ENCODE results near the gene ATP5PB.

ATP5PB gene

DNA sequence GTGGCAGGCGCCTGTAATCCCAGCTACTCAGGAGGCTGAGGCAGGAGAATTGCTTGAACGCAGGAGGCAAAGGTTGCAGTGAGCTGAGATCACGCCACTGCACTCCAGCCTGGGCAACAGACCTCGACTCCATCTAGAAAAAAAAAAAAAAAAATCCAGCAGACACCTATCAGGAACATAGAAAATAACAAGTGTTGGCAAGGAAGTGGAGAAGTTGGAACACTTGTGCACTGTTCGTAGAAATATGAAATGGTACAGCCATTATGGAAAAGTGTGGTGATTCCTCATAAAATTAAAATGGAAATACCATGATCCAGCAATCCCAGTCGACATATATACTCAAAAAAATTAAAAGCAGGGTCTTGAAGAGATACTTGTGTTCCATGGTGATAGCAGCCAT, 12.5 kb downstream of the ATP5PB start:
- TF ChIP-seq GATA3 (IDR thresholded peaks at IDR 0.05; ENCODE audit: low read depth, low read length) (no peak), GATA2 (IDR thresholded peaks at IDR 0.05; ENCODE audit: low read depth, low read length) (no peak)

DNA sequence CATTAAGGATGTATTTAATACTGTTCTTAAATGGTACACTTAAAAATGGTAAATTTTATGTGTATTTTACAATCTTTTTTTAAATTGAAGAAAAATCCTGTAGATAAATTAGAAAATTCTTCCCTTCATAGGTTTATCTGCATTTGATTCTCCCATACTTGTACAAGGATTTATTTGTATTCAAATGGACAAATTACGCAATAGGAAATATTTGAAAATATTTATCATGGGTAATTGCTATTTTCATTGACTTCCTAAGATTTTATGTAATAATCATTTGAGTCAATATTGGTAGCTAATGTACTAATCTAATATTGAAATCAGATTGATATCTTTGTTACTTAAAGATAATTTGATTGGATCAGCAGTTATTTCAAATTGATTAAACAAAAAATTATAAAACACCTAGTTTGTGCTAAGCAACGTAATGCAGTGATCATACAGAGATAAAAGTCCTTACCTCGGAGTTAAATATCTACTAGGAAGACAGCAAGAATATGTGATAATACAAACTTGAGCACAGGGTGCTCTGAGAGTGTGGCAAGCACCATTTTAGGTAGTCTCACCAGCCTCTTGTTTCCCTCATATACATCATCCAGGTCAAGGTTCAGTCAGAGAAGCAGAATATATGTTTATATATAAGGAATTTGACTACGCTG, 13.2 kb downstream of the ATP5PB start:
- TF ChIP-seq GATA3 (IDR thresholded peaks at IDR 0.05; ENCODE audit: low read depth, low read length) (no peak), GATA2 (IDR thresholded peaks at IDR 0.05; ENCODE audit: low read depth, low read length) (no peak)

DNA sequence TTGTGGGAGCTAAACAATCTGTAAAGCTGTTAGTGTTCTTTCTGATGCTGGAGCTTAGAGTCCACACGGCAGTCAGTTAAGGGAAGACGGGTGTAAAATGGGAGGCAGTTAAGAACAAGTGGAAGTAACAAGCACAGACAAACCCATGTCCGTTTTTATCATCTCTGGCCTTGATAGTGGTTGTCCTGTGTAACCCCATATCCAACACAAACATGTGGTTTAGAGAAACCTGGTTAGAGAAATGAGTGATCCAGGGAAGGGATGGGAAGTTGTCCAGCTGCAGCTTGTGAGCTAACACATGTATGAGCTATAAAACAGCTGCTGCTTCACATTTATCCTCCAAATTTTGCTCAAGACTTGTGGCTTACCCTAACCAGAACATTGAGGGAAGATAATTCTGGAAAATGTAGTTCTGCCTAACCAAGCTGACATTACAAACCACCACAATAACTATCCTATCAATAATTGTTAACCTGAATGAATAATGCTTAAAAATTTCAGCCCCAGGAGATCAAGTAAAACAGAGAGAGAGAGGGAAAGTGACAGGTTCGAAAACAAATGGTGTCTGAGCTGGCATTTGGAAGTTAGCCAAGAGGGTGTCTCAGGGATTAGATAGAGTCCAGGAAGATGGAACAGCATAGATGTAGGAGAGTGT, 13.9 kb downstream of the ATP5PB start:
- TF ChIP-seq GATA3 (IDR thresholded peaks at IDR 0.05; ENCODE audit: low read depth, low read length) (no peak), GATA2 (IDR thresholded peaks at IDR 0.05; ENCODE audit: low read depth, low read length) (no peak)

DNA sequence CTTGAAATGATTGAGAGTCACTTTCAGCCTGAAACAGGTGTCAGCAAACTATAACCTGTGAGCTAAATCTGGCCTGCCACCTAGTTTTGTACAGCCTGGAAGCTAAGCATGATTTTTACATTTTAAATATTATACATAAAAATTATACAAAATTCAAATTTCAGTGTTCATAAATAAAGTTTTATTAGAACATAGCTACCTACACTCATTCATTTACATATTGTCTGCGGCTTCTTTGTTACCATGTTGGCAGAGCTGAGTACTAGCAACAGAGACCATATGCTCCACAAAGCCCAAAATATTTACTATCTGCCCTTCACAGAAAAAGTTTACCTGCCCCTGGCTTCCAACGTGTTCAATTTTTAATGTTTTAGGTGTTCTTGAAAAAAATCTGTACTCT, 16.5 kb downstream of the ATP5PB start:
- no peak for TF ChIP-seq GATA2 (IDR thresholded peaks at IDR 0.05; ENCODE audit: low read depth, low read length)

DNA sequence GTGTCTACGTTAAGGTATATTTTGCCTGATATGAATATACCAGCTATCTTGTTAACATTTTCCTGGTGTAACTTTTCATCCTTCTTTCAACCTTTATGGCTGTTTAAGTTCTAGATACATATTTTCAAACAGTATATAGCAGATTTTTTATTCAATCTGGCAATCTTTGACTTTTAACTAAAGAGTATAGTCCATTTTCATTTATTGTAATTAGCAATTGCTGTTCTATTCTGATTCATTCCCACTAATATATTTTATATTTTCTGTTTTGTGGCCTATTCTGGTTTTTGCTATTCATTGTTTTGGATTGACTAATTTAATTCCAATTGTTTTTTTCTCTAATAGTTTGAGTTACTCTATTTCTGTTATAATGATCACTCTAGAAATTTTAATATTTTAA, 17.2 kb downstream of the ATP5PB start:
- TF ChIP-seq GATA3 (IDR thresholded peaks at IDR 0.05; ENCODE audit: low read depth, low read length) (no peak), GATA2 (IDR thresholded peaks at IDR 0.05; ENCODE audit: low read depth, low read length) (no peak)

DNA sequence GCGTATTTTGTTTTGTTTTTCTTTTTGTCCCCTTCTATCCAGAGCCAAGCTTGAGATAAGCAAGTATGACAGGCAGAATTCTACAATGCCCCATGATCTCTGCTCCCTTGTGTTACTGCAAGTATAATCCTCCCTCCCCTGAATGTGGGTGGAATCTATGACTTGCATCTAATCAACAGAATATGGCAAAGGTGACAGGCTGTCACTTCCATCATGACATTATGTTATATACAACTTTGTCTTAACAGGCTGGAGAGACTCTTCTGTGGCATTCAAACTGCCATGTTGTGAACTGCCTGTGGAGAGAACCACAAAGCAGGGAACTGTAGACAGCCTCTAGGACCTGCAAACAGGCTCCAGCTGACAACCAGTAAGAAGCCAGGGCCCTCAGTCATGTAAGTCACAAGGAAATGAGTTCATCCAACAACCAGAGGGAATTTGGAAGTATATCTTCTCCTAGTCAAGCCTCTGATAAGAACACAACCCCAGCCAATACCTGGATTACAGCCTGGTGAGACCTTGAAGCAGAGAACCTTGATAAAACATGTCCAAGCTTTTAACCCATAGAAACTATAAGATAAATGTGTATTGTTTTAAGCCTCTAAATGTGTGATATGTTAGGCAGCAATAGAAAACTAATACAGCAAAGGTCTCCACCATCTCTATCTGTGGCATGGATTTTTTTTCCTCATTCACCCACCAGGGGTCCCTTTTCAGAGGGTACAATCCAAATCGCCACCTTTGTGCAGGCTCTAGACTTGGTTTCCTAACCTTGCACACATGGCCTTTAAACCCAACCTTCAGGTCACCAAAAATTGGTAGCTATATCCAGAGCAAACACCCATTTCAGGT, 18.8 kb downstream of the ATP5PB start:
- TF ChIP-seq GATA2 (IDR thresholded peaks at IDR 0.05; ENCODE audit: low read depth, low read length) (no peak), GATA3 (IDR thresholded peaks at IDR 0.05; ENCODE audit: low read depth, low read length) (no peak)

DNA sequence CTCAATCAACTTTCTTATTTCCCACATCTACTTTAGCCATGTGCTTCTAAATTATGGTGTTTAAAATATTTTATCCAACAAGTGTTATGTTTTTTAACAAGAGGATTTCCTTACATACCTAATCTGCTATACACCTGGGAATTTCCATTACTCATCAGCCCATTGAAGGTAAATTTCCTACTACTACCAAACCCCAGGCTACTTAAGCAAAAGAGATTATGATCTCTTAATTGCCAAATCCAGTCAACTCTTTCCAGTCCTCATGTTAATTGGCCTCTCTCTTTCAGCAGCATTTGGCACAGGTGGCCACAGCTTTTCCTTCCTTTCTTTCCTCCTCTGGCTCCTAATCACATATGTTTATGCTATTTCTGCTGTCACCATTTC, 19.4 kb downstream of the ATP5PB start:
- TF ChIP-seq GATA2 (IDR thresholded peaks at IDR 0.05; ENCODE audit: low read depth, low read length) (no peak), GATA3 (IDR thresholded peaks at IDR 0.05; ENCODE audit: low read depth, low read length) (no peak)

DNA sequence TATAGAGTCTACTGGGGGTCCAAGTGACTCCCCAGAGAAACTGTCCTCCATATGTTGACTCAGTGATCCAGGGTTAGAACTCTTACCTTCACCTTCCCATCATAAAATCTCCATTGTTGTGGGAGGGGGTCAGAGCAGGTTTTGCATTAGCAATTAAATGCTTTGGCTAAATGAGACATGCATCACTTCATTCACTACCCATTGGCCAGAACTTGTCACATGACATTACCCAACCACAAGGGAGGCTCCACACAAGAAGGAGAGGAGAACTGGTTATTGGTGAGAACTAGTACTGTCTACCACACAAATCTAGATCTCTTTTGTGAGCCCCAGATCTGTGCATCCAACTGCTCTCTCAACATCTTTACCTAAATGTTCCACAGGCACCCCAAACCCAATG, 20.3 kb downstream of the ATP5PB start:
- TF ChIP-seq GATA3 (IDR thresholded peaks at IDR 0.05; ENCODE audit: low read depth, low read length) (no peak), GATA2 (IDR thresholded peaks at IDR 0.05; ENCODE audit: low read depth, low read length) (no peak)

DNA sequence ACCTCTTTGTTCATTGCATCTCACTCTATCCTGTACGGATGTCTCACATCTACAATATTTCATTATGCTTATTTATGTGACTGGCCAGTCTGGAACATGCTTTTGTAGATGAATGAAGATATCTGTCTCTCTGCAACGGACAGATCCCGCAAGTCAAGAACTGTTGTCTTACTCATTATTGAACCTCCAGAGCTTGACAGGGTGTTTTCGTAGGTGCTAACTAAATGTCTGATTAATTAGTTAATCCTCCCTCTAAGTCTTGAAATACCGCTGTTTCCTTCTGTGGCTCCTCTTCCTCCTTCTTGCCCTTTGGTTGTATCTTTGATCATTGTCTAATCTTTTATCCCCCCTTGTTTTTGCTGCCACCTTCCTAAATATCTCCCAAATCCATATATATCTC, 21.3 kb downstream of the ATP5PB start:
- TF ChIP-seq GATA3 (IDR thresholded peaks at IDR 0.05; ENCODE audit: low read depth, low read length), result no peak
- TF ChIP-seq GATA2 (IDR thresholded peaks at IDR 0.05; ENCODE audit: low read depth, low read length), result no peak

DNA sequence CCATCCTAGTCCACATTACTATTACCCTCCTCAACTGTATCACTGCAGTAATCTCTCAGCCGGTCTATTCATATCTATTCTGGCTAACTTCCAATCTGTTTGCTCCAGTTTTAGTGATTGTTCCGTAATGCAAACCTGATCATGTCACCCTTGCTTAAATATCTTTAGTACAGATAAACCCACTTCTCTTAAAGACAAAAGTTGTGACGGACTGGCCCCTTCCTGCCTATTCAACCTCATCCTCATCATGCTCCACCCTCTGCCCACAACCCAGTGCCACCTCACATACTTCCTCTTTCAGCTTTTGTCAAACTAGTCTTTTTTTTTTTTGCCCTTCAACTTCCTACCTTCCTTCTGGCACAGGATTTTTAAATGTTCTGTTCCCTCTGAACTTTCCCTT, 21.7 kb downstream of the ATP5PB start:
- no peak for TF ChIP-seq GATA3 (IDR thresholded peaks at IDR 0.05; ENCODE audit: low read depth, low read length)

DNA sequence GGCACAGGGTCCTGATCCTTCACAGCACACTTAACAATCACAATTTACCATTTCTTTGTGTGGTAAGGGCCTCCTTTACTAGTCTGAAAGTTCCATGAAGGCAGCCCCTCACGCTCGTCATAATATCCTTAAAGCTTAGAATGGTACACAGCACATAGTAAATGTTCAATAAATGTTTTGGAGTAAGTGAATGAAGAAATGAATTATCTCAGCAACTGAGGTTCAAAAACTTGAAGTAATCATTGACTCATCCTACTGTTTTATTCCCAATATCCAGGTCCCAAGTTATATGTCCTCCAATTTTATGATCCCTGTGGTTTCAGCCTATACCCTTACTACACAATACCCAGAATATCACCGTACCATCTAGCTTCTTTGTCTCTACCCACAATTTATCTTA, 22.3 kb downstream of the ATP5PB start:
- TF ChIP-seq GATA2 (IDR thresholded peaks at IDR 0.05; ENCODE audit: low read depth, low read length) (no peak), GATA3 (IDR thresholded peaks at IDR 0.05; ENCODE audit: low read depth, low read length) (no peak)

DNA sequence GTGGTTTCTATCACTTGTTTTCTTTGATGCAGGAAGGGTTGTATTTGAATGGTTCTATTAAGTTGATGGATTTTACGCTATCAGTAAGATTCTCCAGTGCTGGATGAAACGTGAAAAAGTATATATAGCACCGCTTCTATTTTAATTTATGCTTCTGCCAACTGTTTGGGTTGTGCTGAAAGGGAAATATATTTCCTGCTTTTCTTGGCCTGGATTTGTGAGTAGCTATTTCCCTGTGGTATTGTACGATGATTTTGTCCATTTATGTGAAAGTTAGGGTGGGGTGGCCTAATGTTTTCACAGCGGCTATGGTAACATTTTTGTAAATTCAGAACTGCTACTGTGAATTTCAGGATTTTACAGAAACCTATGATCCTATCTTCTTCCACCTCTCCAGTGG, 24.8 kb downstream of the ATP5PB start:
- no peak for TF ChIP-seq GATA2 (IDR thresholded peaks at IDR 0.05; ENCODE audit: low read depth, low read length)
- no peak for TF ChIP-seq GATA3 (IDR thresholded peaks at IDR 0.05; ENCODE audit: low read depth, low read length)

DNA sequence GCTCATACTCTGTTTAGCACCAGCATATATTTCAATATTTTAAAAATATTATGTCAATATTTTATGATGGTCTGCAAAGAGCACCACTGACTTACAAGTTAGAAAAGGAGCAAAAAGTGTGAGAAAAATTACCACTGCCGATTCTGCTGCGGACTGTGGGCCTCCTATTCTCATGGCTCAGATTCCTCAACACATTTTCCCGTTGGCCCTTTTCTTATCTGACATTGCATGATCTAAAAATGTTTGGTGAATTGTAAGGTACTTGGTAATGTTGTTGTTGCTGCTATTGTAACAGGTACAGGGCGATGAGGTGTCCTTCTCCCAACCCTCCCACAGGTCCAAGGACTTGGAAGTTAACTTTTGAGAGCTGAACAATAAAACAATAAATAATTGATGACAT, 25.3 kb downstream of the ATP5PB start:
- no peak for TF ChIP-seq GATA3 (IDR thresholded peaks at IDR 0.05; ENCODE audit: low read depth, low read length)
- TF ChIP-seq GATA2 (IDR thresholded peaks at IDR 0.05; ENCODE audit: low read depth, low read length), result no peak

DNA sequence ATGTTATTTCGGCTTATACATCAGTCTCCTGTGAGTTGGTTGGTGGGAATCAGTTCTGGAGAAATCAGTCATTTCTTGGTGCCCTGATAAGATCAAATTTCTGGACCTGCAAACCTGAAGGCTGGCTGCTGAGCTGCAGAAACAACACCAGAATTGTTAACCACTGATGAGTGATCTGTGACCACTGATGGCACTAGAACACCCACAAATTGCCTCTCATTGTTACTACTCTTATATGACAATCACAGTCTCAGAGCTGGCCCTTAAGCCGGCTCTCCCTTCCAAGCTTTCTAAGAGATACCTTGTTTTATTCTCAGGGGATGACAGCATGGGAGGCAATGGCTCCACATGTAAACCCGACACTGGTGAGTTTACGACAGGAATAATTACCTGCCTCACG, 26.4 kb downstream of the ATP5PB start:
- TF ChIP-seq GATA2 (IDR thresholded peaks at IDR 0.05; ENCODE audit: low read depth, low read length), result no peak
- no peak for TF ChIP-seq GATA3 (IDR thresholded peaks at IDR 0.05; ENCODE audit: low read depth, low read length)

DNA sequence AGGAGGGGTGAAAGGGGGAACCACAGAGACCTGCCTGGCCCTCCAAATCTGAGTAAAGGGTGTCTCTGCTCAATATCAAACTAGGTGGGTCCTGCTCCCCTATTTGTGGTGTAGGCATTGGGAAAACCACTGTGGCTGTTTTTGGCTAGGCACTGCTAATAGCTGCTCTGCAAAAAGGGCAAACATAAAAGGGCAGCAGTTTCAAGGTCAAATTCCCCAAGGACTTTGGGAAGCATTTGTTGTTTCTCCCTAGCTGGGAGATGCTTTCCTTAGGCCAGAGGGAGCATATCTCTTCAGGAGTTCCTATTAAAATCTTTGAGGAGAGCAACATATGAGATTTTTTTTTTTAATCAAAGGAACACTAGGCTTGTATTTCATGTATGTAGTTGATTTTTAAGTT, 26.9 kb downstream of the ATP5PB start:
- no peak for TF ChIP-seq GATA3 (IDR thresholded peaks at IDR 0.05; ENCODE audit: low read depth, low read length)
- TF ChIP-seq GATA2 (IDR thresholded peaks at IDR 0.05; ENCODE audit: low read depth, low read length), result no peak

Measured in SH-SY5Y (cell line).